HEK293T (cell line): ENCODE results near the gene SIX3.

Source experiments
- CTCF ChIA-PET: fragments of 350-600 bp; formaldehyde crosslinking; extraction: SDS; loops from one replicate; lab custom pipeline; 2021; ENCODE audit warnings: antibody characterized with exemption, inconsistent platforms; lab: Yijun Ruan, JAX
- POLR2A ChIA-PET: fragments of 350-600 bp; formaldehyde crosslinking; extraction: SDS; loops from one replicate; lab custom pipeline; 2020; ENCODE audit warnings: antibody characterized with exemption, inconsistent platforms; lab: Yijun Ruan, JAX
- DNase-seq: peaks from one replicate; pipeline ENCODE4 v3.0.0; 2012; ENCODE audit warnings: mixed read lengths; ENCODE audit errors: extremely low spot score
- ARNT ChIP-seq: fragments of 450-650 bp; IDR thresholded peaks from 2 replicates; pipeline ENCODE4 v1.6.1; 2017; ENCODE audit warnings: mild to moderate bottlenecking
- BHLHE40 ChIP-seq: fragments of 450-650 bp; IDR thresholded peaks from 2 replicates; pipeline ENCODE4 v1.6.1; 2016; ENCODE audit warnings: mild to moderate bottlenecking, moderate library complexity, borderline replicate concordance
- CTBP1 ChIP-seq: fragments of 450-650 bp; IDR thresholded peaks from 2 replicates; pipeline ENCODE4 v1.6.1; 2016; ENCODE audit warnings: borderline replicate concordance
- ELF4 ChIP-seq: fragments of 450-650 bp; IDR thresholded peaks from 2 replicates; pipeline ENCODE4 v1.6.1; 2017; ENCODE audit warnings: antibody characterized with exemption
- FOXA1 ChIP-seq: fragments of 450-650 bp; IDR thresholded peaks from 2 replicates; pipeline ENCODE4 v1.6.1; 2016; ENCODE audit warnings: mild to moderate bottlenecking
- FOXK2 ChIP-seq: fragments of 450-650 bp; IDR thresholded peaks from 2 replicates; pipeline ENCODE4 v1.6.1; 2016; ENCODE audit warnings: mild to moderate bottlenecking
- FOXM1 ChIP-seq: fragments of 450-650 bp; IDR thresholded peaks from 2 replicates; pipeline ENCODE4 v1.6.1; 2017; ENCODE audit warnings: mild to moderate bottlenecking, borderline replicate concordance
- HDGF ChIP-seq: fragments of 450-650 bp; IDR thresholded peaks from 2 replicates; pipeline ENCODE4 v1.6.1; 2017; ENCODE audit warnings: antibody characterized with exemption, borderline replicate concordance
- L3MBTL2 ChIP-seq: fragments of 450-650 bp; conservative IDR thresholded peaks from 2 replicates; pipeline ENCODE4 v1.6.1; 2016; ENCODE audit warnings: mild to moderate bottlenecking
- LEF1 ChIP-seq: fragments of 450-650 bp; IDR thresholded peaks from 2 replicates; pipeline ENCODE4 v1.6.1; 2017; ENCODE audit warnings: mild to moderate bottlenecking, borderline replicate concordance
- NFRKB ChIP-seq: fragments of 450-650 bp; IDR thresholded peaks from 2 replicates; pipeline ENCODE4 v1.6.1; 2016; ENCODE audit warnings: mild to moderate bottlenecking, moderate library complexity
- SP1 ChIP-seq: fragments of 450-650 bp; IDR thresholded peaks from 2 replicates; pipeline ENCODE4 v1.6.1; 2017
- SUZ12 ChIP-seq: fragments of 450-650 bp; IDR thresholded peaks from 2 replicates; pipeline ENCODE4 v1.6.1; 2016; ENCODE audit warnings: mild to moderate bottlenecking
- TARDBP ChIP-seq: fragments of 450-650 bp; IDR thresholded peaks from 2 replicates; pipeline ENCODE4 v1.6.1; 2016
- ZNF384 ChIP-seq: fragments of 450-650 bp; IDR thresholded peaks from 2 replicates; pipeline ENCODE4 v1.6.1; 2016
- TF ChIP-seq, protein P1 (sequence below): fragments of 450-650 bp; IDR thresholded peaks from 2 replicates; pipeline ENCODE4 v1.6.1; 2016

The SIX3 gene

DNA sequence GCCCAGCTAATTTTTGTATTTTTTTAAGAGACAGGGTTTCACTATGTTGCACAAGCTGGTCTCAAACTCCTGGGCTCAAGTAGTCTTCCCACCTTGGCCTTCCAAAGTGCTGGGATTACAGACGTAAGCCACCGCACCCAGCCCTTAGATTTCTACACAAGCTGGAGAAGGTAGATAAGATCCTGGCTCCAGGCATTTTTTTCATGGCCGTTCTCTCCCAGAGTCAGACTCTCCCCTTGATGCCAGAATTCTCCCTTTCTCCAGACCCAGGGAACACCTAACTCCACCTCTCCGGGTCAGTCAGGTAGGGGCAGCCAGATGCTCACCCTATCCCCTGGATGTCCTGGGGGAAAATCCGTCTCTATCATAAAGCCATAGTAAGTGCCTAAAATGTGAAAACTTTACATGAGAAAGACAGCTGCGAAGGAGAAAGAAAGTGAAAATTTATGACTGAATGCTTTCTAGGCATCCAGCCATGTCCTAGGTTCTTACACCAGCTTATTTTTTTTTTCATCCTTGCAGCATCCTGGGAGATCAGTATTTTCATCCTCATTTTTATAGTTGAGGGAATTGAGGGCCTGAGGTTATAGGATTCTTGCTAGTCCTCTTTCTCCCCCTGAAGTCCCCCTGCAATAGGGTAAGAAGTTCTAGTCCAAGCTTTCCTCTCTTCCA is 16.3 kb downstream of the SIX3 start:
- CTCF ChIA-PET, result interaction anchor here (0.6 to 0.9 kb wide), 3 partner anchors 170 to 478 kb away, joined by 3 read pairs; no protein-coding TSS in a partner anchor
- POLR2A ChIA-PET, result no interaction called here
- TF ChIP-seq ZNF384 (no peak), FOXM1 (no peak), SP1 (no peak), SUZ12 (no peak), FOXA1 (no peak), CTBP1 (no peak), BHLHE40 (no peak), NFRKB (no peak), LEF1 (no peak), TARDBP (no peak), L3MBTL2 (no peak), ELF4 (no peak), ARNT (no peak), FOXK2 (no peak), HDGF (no peak)
- TF ChIP-seq, protein P1, sequence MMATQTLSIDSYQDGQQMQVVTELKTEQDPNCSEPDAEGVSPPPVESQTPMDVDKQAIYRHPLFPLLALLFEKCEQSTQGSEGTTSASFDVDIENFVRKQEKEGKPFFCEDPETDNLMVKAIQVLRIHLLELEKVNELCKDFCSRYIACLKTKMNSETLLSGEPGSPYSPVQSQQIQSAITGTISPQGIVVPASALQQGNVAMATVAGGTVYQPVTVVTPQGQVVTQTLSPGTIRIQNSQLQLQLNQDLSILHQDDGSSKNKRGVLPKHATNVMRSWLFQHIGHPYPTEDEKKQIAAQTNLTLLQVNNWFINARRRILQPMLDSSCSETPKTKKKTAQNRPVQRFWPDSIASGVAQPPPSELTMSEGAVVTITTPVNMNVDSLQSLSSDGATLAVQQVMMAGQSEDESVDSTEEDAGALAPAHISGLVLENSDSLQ, result no peak
- no peak for DNase-seq

- no peak for DNase-seq
- ChIA-PET POLR2A (no interaction called here), CTCF (no interaction called here)
- TF ChIP-seq TARDBP (no peak), LEF1 (no peak)
Observed at GRCh38 chr2:44959855-44960254, 18.4 kb downstream of the SIX3 start.

DNA sequence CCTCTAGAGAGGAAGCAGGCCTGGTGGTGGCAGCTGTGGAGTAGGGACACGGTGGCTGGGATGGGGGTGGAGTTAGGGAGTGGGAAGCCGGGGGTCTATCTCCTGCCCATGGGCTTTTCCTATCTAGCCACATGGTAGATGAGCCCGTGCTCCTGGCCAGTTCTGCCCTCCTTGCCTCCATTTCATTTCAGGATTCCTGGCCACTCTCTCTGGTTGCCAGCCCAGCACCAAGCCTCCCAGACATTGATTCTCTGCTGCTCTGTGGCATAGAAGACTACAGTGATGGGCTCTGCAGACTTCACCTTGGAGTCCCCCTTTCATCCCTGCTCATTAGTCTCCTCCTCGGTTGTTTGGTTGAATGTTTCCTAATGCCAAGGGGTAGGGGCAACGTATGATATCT is 19.4 kb downstream of the SIX3 start:
- POLR2A ChIA-PET, result no interaction called here
- no peak for TF ChIP-seq SUZ12
- TF ChIP-seq HDGF, result no peak
- TF ChIP-seq NFRKB, result no peak
- TF ChIP-seq ELF4, result no peak
- no peak for TF ChIP-seq TARDBP
- TF ChIP-seq CTBP1, result no peak
- no peak for TF ChIP-seq BHLHE40
- TF ChIP-seq, protein P1, result no peak
- no peak for TF ChIP-seq L3MBTL2
- TF ChIP-seq FOXK2, result no peak
- TF ChIP-seq FOXM1, result no peak
- TF ChIP-seq ARNT, result no peak
- TF ChIP-seq FOXA1, result no peak
- no peak for TF ChIP-seq ZNF384
- TF ChIP-seq SP1, result no peak
- TF ChIP-seq LEF1, result no peak
- DNase-seq, result no peak
- CTCF ChIA-PET, result no interaction called here

DNA sequence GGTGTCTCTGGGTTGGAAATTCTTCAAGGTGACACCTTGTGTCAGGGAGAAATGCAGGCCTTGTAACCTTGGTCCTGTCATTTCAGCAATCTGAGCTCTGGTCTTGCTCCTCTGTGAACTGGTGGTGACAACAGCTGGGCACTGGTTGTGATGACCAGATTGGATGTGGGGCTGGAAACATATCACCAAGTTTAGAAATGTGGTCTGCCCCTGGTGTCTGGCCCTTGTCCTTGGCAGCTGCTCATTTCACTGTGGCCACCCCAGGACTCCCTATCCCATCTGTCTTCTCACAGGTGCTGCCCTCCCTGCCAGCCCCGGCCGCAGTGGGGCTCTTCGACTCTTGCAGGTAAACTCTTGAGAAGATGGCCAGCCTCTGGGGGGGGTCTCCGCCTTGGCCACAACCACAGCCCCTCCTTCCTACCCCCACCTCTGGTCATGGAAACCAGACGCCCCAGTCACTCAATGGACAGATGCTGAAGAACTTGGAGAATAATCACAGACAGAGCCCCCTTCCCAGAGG is 20.7 kb downstream of the SIX3 start:
- no peak for DNase-seq
- ChIA-PET CTCF (no interaction called here), POLR2A (no interaction called here)
- no peak for TF ChIP-seq FOXA1
- no peak for TF ChIP-seq ELF4
- TF ChIP-seq NFRKB, result no peak
- no peak for TF ChIP-seq CTBP1
- TF ChIP-seq FOXK2, result no peak
- TF ChIP-seq TARDBP, result no peak
- TF ChIP-seq ARNT, result no peak
- TF ChIP-seq, protein P1, result no peak
- TF ChIP-seq L3MBTL2, result no peak
- no peak for TF ChIP-seq LEF1
- no peak for TF ChIP-seq FOXM1
- TF ChIP-seq ZNF384, result no peak
- no peak for TF ChIP-seq SUZ12
- TF ChIP-seq BHLHE40, result no peak
- TF ChIP-seq SP1, result no peak
- TF ChIP-seq HDGF, result no peak

DNA sequence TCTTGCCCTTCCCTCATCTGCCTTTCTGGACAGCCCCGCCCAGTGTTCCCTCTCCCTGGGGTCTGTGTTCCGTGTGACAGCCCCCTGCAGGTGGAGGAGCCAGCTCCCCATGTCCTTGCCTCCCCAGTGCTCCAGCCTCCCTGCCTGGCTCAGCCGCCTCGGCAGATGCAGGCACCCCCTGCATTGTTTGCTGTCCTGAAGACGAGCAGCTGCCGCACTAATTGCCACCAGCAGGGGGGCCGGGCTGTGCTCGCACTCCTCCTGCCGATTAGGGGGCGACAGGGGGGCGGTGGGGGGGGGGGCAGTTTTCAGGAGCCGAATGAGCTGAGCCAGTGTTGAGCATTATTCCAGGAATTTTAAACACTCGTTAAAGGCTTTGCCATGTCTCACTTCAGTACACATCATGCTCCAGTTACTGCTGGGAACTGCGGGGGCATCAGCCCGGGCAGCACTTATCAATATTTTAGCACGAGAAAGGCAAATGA is 23.3 kb downstream of the SIX3 start:
- peak; percentile 48 for DNase-seq
- CTCF ChIA-PET, result interaction anchor here (0.7 to 1.2 kb wide), 5 partner anchors 9 to 1954 kb away, joined by 3 to 6 read pairs (median 3); no protein-coding TSS in a partner anchor
- TF ChIP-seq, protein P1, result no peak
- TF ChIP-seq ELF4, result no peak
- no peak for TF ChIP-seq ZNF384
- no peak for TF ChIP-seq ARNT
- no peak for TF ChIP-seq FOXK2
- no peak for TF ChIP-seq TARDBP
- TF ChIP-seq CTBP1, result no peak
- no peak for TF ChIP-seq FOXA1
- no peak for TF ChIP-seq LEF1
- TF ChIP-seq L3MBTL2, result no peak
- TF ChIP-seq SUZ12, result no peak
- POLR2A ChIA-PET, result no interaction called here
